Glutamatergic neuron (in vitro differentiated cells): ENCODE measurements around the gene RDH8. TPM values are rescaled to one million over a fixed set of nuclear protein-coding genes. Genes with fewer than 3 reads are reported as not detected.

Experiments
- DNase-seq: peaks from one replicate; pipeline ENCODE4 v3.0.0; 2022
- H3K27ac Mint-ChIP-seq: one replicate; pipeline ENCODE4 v1.8.0; 2020; ENCODE audit warnings: mild to moderate bottlenecking, mixed read lengths, inconsistent platforms; ENCODE audit not compliant: unreplicated experiment
- H3K27me3 Mint-ChIP-seq: one replicate; pipeline ENCODE4 v1.8.0; 2020; ENCODE audit warnings: mild to moderate bottlenecking, moderate library complexity, mixed read lengths, inconsistent platforms; ENCODE audit not compliant: unreplicated experiment
- H3K36me3 Mint-ChIP-seq: one replicate; pipeline ENCODE4 v1.8.0; 2020; ENCODE audit warnings: mild to moderate bottlenecking, mixed read lengths, inconsistent platforms; ENCODE audit not compliant: unreplicated experiment
- H3K4me1 Mint-ChIP-seq: one replicate; pipeline ENCODE4 v1.8.0; 2020; ENCODE audit warnings: mild to moderate bottlenecking, low read depth, mixed read lengths, inconsistent platforms; ENCODE audit not compliant: unreplicated experiment
- H3K4me3 Mint-ChIP-seq: one replicate; pipeline ENCODE4 v1.8.0; 2020; ENCODE audit warnings: mild to moderate bottlenecking, mixed read lengths, inconsistent platforms; ENCODE audit not compliant: unreplicated experiment
- H3K9me3 Mint-ChIP-seq: one replicate; pipeline ENCODE4 v1.8.0; 2020; ENCODE audit warnings: mild to moderate bottlenecking, moderate library complexity, mixed read lengths, inconsistent platforms; ENCODE audit not compliant: unreplicated experiment
- long read RNA-seq: library from polyadenylated mRNA; unstranded; transcript quantifications from one replicate; pipeline ENCODE4 v2.0.0, GENCODE V29; 2020; ENCODE audit not compliant: unreplicated experiment
- total RNA-seq: library from RNA; stranded (reverse); fragmentation: NEBNext Ultra II Directional; extraction: Animal tissue kit (Norgen Biotek cat#: 25700); gene quantifications from one replicate; pipeline ENCODE4 v1.2.1, GENCODE V29; 2021; ENCODE audit not compliant: unreplicated experiment
- TF ChIP-seq, protein P1 (sequence below): fragments of 200-600 bp; sonication (generic); IDR thresholded peaks from one replicate; pipeline ENCODE4 v1.5.0; 2021; ENCODE audit not compliant: partially characterized antibody, unreplicated experiment

RDH8 gene, protein sequence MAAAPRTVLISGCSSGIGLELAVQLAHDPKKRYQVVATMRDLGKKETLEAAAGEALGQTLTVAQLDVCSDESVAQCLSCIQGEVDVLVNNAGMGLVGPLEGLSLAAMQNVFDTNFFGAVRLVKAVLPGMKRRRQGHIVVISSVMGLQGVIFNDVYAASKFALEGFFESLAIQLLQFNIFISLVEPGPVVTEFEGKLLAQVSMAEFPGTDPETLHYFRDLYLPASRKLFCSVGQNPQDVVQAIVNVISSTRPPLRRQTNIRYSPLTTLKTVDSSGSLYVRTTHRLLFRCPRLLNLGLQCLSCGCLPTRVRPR
- total RNA-seq, result not detected
- long read RNA-seq, result 0 reads

DNA sequence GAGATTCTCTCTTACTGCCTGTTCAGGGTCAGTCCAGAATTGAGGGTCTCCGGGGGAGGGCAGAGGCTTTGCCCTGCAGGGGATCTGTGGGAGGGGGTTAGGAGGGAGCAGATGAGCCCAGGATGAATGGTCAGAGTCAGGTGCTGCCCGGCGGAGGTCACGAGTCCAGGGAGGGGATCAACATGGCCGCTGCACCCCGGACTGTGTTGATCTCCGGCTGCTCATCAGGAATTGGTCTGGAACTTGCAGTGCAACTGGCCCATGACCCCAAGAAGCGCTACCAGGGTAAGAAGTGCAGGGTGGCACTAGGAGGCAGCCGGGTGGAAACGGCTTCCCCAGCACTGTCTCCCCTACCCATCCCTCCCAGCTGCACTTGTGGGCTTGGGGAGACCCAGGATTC is at the start of gene RDH8:
TSS of gene RDH8 (plus strand) at position 168 of the 400 bp plus-strand sequence. CDS start at position 183, 15 bp downstream.
- peaks cover 31% of the 10 kb centered on the region for H3K27me3 Mint-ChIP-seq
- TF ChIP-seq, protein P1, sequence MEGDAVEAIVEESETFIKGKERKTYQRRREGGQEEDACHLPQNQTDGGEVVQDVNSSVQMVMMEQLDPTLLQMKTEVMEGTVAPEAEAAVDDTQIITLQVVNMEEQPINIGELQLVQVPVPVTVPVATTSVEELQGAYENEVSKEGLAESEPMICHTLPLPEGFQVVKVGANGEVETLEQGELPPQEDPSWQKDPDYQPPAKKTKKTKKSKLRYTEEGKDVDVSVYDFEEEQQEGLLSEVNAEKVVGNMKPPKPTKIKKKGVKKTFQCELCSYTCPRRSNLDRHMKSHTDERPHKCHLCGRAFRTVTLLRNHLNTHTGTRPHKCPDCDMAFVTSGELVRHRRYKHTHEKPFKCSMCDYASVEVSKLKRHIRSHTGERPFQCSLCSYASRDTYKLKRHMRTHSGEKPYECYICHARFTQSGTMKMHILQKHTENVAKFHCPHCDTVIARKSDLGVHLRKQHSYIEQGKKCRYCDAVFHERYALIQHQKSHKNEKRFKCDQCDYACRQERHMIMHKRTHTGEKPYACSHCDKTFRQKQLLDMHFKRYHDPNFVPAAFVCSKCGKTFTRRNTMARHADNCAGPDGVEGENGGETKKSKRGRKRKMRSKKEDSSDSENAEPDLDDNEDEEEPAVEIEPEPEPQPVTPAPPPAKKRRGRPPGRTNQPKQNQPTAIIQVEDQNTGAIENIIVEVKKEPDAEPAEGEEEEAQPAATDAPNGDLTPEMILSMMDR, result no peak
- H3K9me3 Mint-ChIP-seq, result peaks cover 16% of the 10 kb centered on the region
- no peak for DNase-seq
- H3K27ac Mint-ChIP-seq, result no peak within 1 kb of the TSS
- peaks cover 5% of the 10 kb centered on the region for H3K36me3 Mint-ChIP-seq
- no peak within 1 kb of the TSS for H3K4me3 Mint-ChIP-seq
- peaks cover 10% of the 10 kb centered on the region for H3K4me1 Mint-ChIP-seq

DNA sequence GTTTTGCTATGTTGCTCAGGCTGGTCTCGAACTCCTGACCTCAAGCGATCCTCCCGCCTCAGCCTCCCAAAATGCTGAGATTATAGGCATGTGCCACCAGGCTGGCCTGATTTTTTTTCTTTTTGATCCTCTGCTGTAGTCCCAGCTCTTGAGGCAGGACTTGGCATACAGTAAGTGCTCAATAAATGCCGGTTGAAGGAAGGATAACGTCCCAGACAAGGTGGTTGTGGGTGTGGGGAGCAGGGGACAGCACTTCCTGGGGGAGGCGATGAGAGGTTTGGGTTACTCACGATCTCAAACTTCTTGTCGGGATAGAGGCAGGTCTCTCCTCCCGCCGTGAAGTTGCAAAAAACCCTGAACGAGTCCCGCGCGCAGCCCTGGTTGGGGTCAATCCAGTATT is 47.3 kb upstream of the RDH8 start:
- Mint-ChIP-seq H3K27ac (no peak overlapping the region), H3K27me3 (peaks cover 16% of the 10 kb centered on the region), H3K4me1 (no peaks in the 10 kb centered on the region), H3K4me3 (no peak overlapping the region), H3K9me3 (peaks cover 1% of the 10 kb centered on the region), H3K36me3 (no peaks in the 10 kb centered on the region)
- TF ChIP-seq, protein P1, result no peak
- DNase-seq, result no peak

DNA sequence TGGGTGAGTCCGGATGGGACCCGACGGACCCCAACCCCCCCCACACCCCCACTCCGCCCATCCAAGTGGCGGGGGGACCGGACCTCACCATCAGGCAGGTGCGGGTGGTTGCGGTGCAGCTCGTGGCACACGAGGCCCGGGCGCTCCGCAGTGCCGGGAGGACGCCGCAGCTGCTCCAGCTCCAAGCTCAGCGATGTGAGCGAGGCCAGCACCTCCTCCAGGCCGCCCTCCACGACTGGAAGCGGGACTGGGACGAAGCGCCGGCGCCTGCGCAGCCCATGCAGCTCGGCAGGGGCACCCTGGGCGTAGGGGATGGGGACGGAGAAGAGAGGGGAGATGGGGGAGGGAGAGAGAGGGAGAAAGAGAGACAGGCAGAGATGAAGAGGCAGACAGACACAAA is 46.8 kb upstream of the RDH8 start:
- H3K9me3 Mint-ChIP-seq, result peaks cover 1% of the 10 kb centered on the region
- no peak overlapping the region for H3K27ac Mint-ChIP-seq
- peaks cover 16% of the 10 kb centered on the region for H3K27me3 Mint-ChIP-seq
- no peaks in the 10 kb centered on the region for H3K4me1 Mint-ChIP-seq
- no peak overlapping the region for H3K4me3 Mint-ChIP-seq
- H3K36me3 Mint-ChIP-seq, result no peaks in the 10 kb centered on the region
- peak; percentile 53 for DNase-seq
- TF ChIP-seq, protein P1, result no peak

DNA sequence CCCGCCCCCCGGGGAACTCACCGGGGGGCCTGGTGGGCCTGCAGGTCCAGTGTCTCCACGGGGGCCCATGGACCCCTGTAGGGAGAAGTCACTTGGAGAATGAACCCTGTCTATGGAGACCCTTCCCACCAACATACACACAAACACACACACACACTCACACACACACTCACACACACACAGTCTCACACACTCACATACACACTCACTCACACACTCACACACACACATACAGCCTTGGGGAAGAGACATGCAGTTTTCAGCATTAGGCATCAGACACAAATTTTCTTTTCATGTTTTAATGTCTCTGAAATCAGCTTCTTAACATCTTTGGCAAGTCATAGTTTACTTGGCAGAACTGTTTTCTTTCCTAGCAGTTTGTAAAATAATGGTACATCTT is 46.0 kb upstream of the RDH8 start:
- H3K4me3 Mint-ChIP-seq, result no peak overlapping the region
- no peaks in the 10 kb centered on the region for H3K4me1 Mint-ChIP-seq
- DNase-seq, result no peak
- no peak overlapping the region for H3K27ac Mint-ChIP-seq
- peaks cover 5% of the 10 kb centered on the region for H3K9me3 Mint-ChIP-seq
- peaks cover 4% of the 10 kb centered on the region for H3K36me3 Mint-ChIP-seq
- TF ChIP-seq, protein P1, result no peak
- H3K27me3 Mint-ChIP-seq, result peaks cover 16% of the 10 kb centered on the region
